NCI-H510A (cell line): ENCODE data around the gene ARL6IP4.
"Not testable (repeated sequence)": the region's sequence is repeated elsewhere in the genome, so short reads cannot be mapped to it uniquely, and the experiment has no call there.

Source experiments
- DNase-seq: peaks from one replicate; lab custom pipeline; 2025; lab: John Stamatoyannopoulos, UW

The ARL6IP4 gene

DNA sequence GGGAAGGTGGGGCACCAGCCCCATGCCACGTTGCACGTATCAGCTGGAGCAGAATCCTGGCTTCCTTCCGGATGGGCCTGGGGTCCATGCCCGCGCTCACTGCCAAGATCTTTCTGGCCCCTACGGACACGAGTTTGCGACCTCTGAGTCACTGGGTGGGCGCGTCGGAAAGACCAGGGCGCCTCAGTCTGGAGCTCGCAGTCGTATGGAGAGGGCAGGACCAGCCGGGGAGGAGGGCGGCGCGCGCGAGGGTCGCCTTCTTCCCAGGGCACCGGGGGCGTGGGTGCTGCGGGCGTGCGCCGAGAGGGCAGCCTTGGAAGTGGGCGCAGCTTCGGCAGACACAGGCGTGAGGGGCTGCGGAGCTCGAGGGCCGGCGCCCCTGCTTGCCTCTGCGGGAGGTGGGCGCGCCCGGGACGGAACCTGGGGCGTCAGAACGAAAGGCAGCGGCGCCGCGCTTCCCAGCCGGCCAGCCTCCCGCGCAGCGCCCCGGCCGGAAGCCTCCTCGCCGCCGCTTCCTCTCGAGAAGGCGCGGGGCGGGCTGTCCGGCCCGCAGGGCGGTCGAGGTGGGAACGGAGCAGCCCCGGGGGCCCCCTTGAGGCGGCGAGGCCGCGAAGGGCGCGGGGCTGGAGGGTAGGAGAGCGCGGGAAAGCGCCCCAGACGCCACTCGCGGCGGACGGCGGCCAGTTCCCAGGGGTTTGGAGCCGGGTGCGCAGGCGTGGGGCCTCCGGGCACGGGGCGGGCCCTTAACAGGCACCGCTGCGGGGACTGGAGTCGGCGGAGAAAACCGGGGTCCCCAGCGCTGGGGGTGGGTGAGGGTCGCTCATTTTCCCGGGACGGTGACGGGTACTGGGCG lies at the start of gene ARL6IP4:
ARL6IP4 (plus strand) TSS at position 499 of the 853 bp plus-strand sequence. CDS start 459 bp downstream, outside the sequence.
- DNase-seq, result peak; percentile 39

DNA sequence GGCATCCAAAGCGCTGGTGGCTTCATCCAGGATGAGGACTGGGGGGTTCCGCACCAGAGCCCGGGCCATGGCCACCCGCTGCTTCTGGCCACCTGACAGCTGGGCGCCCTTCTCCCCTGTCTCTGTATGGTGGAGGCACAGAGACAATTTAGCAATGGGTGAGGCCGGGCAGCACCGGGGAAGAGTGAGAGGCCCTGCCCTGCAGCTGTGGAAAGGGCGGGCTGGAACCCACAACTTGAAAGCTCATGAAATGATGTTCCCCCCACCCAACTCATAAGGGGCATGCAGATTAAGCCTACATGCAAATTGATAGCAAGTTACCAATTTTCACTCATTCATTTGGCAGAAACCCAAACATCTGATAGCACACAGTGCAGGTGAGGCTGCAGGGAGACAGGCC lies 48.3 kb upstream of the ARL6IP4 start:
- no peak for DNase-seq

DNA sequence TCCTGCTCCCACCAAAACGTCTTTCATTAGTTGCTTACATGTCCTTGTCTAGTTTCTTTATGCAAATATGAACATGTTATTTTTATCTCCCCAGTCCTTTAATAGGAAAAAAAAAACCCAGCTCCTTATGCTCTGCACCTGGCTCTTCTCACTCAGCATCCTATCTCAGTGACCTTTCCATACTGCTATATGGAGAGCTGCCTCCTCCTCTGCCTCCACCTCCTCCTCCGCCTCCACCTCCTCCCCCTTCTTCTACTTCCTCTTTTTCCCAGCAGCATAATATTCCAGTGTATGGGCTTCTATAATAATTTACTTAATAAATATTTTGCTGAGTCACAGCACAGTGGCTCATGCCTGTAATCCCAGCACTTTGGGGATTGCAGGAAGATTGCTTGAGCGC lies 45.8 kb upstream of the ARL6IP4 start:
- DNase-seq, result no peak

DNA sequence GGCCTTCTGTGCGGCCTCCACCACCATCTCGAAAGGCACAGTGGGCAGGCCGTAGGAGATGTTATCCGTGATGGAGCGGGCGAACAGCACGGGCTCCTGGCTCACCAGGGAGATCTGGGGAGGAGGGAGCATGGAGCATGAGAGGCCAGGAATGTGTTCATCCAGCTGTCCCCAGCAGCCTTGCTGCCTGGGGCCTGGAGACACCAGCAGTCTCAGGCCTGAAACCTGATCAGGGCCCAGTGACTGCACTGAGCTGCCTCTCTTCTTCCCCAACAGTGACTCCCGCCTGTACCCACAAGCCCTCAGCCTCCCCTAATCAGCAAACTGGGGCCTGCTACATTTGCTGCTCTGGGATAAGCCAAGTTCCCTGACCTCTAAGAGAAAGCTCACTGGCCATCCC lies 45.2 kb upstream of the ARL6IP4 start:
- no peak for DNase-seq

DNA sequence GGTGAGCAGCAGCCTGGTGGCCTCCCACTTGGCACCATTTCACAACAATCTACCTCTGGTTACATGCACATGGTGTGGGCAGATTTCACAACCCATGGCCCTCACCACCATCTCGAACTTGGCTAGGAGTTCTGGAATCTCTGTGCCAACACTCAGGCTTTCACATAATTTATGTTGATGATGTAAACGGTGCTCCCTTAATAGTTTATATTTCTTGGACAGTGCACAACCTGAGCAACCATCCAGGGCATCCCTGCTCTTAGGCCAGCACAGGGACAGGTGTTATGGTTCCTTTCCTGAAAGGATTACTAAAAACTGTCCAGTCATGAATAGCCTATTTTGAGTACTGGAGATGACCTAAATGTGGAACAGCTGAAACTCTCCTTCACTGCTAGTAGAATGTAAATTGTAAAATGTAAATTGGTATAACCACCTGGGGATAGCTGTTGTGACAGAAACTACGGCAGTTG lies 42.8 kb upstream of the ARL6IP4 start:
- DNase-seq, result no peak

DNA sequence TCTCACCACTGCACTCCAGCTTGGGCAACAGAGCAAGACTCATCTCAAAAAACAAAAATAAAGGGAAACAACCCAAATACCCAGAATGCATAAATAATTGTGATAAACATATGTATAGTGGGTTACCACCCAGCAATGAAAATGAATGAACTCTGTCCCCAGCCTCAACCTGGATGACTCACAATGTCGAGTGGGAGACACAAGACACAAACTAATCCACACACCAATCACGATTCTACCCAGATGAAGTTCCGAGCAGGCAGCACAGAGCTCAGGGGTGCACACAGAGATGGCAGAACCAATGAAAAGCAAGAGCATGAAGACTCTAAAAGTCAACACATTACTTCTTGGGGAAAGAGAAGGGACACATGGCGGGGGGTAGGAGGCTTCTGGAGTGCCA lies 41.4 kb upstream of the ARL6IP4 start:
- no peak for DNase-seq

DNA sequence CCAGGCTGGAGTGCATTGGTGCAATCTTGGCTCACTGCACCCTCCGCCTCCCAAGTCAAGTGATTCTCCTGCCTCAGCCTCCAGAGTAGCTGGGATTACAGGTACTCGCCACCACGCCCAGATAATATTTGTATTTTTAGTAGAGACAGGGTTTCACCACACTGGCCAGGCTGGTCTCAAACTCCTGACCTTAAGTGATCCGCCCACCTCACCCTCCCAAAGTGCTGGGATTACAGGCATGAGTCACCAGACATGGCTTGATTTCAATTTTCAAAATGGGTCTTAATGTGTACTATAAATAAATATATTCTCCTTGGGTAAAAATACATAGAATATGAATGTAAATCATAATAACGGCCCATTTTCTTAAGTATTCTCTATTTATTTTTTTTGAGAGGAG lies 39.1 kb upstream of the ARL6IP4 start:
- DNase-seq, result not testable (repeated sequence)

DNA sequence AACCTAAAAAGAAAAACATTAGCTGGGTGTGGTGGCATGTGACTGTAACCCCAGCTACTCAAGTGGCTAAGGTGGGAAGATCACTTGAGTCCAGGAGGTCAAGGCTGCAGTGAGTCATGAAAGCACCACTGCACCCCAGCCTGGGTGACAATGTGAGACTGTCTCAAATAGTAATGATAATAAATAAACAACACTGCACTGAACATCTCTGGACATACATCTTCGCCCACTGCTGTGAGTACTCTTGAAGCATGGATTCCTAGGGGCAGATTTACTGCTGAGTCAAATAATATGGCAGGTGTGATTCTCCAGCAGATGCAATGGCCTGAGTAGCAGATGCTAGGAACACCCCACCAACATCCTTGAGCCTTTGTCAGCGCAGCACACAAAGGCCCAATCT lies 37.8 kb upstream of the ARL6IP4 start:
- no peak for DNase-seq

DNA sequence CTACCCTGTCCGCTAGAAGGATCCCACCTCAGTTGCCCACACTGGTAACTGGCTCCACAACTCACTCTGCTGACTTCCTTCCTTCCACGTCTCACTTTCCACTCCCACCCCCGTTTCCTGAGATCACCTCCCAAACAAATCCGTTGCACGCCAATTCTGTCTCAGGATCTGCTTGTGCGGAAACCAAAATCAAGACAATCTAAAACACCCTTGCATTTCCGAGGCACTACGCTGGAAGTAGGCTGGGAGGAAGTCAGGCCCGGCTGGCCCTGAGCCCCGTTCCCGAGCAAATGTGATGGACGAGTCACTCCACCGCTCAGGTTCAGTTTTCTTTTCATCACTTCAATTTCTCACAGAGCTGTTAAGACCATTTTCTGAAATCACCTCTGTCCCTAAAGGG lies 37.3 kb upstream of the ARL6IP4 start:
- DNase-seq, result no peak

DNA sequence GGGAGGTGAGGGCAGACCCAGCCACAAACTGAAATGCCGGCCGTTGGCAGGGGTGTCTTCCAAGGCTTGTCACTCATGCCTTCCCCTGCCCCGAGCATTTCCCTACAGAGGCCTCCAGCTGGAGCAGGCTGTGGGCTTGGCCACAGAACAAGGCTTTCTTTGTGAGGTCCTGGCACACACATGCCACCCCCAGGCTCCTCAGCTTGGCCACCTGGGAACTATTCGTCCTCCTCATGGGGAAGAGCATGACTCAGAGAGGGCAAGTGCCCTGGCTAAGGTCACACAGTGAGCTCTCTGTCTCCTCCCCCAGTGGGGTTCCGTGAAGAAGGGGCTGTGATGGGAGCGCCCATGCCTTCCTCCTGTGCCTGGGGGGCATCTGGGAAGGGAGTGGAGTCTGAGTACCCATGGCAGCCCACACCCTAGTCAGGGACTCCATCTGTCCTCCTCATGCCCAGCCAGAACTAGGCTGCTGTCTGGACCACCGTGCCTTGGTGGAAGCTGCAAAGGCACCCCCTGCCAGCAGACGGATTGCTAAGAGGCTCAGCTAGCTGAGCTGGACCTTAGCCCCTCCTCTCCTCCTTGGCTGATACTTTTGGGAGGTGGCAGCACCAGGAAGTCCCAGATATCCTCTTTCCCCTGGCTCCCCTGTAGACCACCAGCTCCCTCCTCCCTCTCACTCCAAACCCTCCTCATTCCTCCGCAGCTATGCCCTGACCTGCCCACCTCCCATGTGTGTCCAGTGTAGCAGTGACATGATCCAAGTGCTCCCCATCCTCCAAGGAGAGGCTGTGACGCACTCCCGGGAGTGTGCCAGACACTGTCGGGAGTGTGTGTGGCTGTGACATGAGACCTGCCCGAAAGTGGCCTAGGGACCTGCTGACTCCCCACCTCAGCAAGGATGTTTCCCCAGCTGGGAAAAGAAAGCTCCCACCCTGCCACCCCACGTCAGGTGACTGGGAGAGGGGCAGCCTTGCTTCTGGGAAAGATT lies 35.6 kb upstream of the ARL6IP4 start:
- no peak for DNase-seq

DNA sequence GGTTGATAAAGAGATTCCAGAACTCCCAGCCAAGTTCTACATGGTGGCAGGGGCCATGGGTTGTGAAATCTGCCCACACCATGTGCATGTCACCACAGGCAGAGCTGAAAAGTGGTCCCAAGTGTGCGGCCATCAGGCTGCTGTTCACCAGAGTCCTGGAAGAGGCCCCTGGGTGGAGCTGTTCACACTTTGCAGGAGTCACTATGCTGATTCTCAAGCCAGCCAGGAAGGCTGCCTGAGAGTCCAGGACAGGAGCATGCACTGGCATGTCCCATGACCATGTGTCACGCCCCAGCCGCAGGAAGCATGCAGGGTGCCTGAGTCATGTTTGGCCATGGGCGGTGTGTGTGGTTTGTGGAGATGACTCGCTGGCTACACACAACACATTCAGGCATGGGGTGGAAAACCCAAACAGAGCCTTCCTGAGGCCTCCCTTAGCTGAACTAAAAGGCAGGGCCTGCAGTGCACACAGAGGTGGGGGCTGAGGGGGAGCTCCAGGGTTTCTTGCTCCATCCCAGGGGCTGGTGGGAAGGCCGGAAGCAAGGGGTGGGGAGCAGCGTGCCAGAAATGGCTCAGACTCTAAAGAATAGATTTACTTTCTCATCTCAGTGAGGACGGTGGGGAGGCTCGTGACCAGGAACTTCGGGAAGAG lies 33.7 kb upstream of the ARL6IP4 start:
- no peak for DNase-seq

DNA sequence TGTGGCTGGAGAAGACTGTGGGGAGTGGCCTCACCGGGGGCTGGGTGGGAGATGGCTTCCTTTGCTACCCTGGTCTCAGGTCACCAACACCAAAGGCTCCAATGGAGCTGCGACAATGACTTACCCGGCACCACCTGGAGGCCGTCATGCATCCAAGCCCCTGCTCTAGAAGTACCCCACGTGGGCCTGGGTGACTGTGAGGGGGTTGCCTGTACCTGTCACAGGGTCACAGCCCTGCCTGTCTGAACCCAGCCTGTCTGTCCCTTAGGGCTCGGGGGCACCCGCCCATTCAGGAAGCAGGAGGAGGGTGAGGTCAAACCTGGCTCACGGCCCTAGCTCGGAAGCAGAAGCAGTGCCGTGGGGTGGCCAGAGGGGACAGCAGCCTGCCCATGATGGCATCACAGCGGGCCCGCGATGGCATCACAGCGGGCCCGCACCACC lies 33.1 kb upstream of the ARL6IP4 start:
- DNase-seq, result no peak

DNA sequence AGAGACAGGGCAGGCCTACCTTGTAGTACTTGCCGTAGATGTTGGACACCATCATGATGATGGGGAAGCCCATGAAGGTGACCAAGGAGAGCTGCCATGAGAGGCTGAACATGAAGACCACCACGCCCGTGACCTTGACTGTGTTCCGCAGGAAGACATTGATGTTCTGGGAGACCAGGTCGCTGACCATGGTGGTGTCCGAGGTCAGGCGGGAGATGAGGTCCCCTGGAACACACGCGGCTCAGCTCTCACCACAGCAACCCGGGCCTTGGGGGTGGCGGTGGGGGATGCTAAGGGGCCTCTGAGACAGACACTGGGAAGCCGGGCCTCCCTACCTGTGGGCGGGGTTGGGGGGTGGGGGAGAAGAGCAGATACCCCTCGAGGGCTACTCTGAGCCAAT lies 31.9 kb upstream of the ARL6IP4 start:
- DNase-seq, result no peak

DNA sequence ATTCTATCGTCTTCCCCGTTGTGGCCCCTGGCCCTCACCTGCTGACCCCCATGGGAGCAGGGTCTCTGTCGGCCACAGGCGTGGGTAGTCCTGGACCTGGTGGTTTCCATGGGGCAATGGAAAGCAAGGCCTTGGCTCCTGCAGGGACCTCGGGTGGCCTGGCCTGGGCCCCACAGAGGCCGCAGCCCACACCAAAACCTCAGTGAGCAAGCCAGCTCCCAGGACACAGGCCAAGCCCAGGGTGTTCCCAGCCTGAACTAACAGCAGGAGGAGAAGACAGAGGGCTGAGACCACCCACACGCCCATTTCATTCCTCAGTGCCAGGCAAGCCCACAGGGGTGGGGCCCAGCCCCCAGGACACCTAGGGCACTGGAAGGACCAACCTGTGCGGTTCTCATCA lies 31.1 kb upstream of the ARL6IP4 start:
- DNase-seq, result no peak

DNA sequence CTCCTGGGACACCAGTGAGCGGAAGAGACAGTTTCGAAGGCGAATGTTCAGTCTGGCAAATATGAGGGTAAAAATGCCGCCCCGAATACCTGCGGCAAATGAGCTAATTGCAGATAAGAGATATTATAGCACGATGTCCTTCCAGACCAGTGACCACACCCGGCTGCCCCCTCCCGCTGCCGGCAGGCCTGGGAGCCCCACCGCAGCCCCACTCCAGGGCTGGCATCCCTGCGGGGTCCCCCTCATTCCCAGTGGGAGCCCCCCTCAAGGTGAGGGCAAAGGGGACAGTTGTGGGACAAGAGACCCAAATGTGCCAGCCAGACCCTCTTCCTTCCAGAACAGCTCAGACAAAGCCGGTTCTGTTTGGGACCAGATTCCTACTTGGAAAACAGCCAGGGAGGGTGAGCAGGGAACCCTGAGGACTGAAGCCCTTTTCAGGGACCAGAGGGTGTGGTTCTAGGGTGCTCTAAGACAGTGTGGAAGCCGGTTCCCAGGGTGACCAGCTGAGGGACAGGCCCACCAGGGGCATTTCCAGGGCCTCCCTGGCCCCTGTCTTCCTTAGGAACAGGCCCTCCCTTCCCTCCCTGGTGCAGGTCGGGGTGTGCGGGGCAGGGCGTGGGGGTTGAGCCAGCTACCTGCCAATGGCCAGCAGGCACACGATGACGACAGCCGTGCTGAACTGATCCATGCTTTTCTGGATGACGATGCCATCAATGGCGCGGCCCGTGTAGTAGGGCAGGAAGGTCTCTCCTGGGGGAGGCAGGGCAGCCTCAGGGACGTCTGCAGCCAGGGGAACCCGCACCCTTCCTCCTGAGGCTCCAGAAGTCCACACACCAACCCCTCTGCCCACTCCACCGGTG lies 30.4 kb upstream of the ARL6IP4 start:
- DNase-seq, result no peak

DNA sequence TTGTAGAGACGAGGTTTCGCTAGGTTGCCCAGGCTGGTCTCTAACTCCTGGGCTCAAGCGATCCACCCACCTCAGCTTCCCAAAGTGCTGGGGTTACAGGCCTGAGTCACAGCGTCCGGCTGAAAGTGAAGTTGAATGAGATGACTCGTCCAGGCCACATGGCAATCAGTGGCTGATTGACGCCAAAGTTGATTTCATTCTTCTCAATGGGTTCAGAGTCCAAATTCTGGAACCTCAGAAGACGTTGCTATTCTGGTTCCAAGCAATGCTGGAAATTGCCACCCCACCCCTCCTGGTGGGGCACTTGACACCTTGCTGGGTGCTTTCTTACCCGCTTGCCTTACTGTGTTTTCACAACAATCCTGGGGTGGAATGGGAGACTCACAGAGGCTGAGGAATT lies 29.1 kb upstream of the ARL6IP4 start:
- no peak for DNase-seq

DNA sequence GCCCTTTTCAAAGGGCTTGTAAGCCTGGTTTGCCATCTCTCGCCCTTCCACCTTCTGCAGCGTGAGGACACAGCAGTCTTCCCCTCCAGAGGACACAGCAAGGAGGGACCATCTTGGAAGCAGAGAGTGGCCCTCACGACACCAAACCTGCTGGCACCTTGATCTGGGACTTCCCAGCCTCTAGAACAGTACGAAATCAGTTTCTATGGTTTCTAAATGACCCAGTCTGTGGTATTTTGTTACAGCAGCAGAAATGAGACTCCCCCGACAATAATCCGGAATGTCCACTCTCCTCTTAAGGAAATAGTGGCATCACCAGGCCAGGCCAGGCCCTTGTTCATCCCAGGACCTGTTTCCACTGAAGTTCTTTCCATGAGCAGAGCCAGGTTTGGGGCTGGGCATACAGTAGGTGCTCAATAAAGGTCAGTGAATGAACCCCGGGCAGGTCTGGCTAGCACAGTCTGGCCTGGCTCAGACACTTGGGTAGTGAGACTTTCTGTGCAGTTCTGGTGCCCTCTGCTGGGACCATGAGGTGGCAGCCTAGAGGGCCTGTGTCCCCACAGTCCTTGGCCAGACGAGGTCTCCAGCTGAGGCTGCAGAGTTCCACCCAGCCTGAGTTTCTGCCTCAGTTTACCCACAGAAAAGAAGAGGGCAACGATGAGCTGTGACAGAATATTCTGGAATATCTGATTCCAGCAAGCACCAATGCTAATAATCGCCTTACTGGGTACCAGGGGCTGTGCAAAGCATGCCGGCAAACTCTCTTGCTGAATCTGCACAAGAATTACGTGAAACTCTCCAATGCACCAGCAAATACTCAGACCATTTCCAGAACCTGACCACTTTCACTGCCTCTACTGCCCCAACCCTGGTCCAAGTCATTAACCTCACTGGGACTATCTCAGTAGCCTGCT lies 28.2 kb upstream of the ARL6IP4 start:
- DNase-seq, result peak; percentile 37

DNA sequence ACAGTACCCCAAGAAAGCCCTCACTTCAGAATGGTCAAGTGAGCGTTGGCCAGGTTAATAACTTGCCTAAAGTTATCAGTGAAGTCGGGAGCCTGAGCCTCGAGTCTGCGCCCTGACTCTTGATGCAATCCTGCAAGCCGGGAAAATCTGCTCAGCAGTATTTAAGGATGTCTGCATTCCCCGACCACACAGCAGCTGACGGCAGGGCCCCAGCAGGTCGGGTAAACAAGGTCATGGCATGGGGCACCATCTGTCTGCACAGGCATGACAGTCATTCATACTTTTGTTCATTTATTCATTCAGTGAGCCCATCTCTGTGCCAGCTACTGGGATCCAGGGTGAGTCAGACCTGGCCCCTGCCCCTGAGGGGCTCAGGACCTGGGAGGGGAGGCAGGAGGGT lies 25.3 kb upstream of the ARL6IP4 start:
- DNase-seq, result no peak

DNA sequence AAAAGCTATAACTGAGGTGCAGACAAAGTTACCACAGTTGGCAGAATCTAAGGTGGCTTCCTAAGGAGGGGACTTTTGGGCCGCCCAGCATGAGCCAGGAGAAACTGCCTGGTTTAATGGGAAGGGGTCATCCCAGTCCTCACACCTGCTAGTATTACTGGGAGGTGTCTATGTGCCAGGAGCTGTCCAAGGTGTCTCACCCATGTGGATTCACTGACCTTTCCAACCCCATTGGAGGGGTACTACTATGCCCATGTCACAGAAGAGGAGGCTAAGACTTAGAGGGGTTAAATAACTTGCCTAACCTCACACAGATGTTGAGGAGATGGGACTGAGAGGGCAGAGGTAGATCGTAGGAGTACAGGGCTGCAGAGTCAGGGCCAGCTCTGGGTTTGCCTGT lies 24.4 kb upstream of the ARL6IP4 start:
- DNase-seq, result no peak
